Stimulated activated CD8-positive, alpha-beta memory T cell treated with anti-CD3 and anti-CD28 coated beads, Interleukin-15, amount 100 ng/mL, for 24 hours (primary cell): ENCODE data around the gene SPDYE16.
A peak's percentile ranks its signal among the peaks of the same experiment; 100 is the strongest.
"Not testable (repeated sequence)": the region's sequence is repeated elsewhere in the genome, so short reads cannot be mapped to it uniquely, and the experiment has no call there.

Experiments used
- DNase-seq: peaks from one replicate; pipeline ENCODE4 v3.0.0-alpha.2; 2020; ENCODE audit warnings: low read depth

SPDYE16 gene

DNA sequence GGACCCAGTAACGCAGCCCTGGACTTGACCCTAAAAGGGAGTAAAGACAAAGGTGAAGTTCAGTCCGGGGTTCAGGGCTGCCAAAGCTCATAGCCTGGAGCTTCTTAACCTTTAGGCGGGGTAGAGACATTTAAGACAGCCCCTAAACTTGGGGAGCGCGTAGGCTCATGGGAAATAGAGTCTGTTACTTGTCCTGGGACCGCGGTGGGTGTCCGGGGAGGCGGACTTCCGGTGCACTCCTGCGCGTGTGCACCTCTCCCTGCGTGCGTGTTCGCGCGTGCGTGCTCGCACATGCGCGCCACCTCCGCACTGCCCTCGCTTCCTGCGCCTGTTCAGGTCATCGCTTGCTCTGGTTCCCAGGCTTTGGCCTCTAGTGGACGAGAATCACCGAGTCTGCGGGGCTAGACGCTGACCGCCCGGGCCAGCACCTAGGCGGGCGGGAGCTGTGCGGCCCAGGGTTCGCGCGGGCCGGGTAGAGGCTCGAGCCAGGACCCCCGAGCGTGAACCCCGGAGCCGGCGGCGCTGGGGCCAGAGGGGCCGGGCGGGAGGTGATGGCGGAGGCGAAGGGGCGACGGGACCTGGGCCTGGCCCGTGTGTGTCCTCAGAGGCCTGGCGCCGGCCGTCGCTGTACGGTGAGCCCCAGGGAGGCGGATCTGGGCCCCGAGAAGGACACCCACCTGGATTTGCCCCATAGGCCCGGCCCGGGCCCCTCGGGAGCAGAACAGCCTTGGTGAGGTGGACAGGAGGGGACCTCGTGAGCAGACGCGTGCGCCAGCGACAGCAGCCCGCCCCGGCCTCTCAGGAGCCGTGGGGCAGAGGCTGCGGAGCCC, 6.1 kb upstream of the SPDYE16 start:
- peak; percentile 47 for DNase-seq

GRCh38 chr7:76531643-76532042, 11.5 kb downstream of the SPDYE16 start:
- not testable (repeated sequence) for DNase-seq

DNA sequence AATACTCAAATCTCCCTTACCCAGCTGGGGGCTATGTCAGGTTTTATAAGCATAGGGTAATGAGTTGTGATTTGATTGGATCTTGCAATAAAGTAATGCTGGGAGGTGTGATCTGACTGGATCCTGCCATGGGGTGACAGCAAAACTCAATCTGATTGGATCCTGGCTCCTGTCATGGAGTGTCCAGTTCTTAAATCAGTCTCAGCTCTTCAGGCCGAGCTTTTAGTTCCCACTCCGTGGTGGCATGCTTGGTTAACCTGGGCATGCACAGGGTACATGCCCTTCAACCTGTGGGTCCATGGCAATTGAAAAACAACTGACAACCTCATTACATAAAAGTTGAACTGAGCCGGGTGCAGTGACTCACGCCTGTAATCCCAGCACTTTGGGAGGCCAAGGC, 16.9 kb downstream of the SPDYE16 start:
- not testable (repeated sequence) for DNase-seq

DNA sequence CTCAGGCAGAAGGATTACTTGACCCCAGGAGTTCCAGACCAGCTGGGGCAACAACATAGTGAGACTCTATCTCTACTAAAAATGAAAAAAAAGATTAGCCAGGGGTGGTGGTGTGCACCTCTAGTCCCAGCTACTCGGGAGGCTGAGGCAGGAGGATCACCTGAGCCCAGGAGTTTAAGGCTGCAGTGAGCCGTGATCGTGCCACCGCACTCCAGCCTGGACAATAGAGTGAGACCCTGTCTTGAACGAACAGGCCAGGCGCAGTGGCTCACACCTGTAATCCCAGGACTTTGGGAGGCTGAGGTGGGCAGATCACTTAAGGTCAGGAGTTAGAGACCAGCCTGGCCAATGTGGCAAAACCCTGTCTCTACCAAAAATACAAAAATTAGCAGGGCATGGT, 26.2 kb downstream of the SPDYE16 start:
- DNase-seq: not testable (repeated sequence)

- no peak for DNase-seq
Observed at GRCh38 chr7:76515999-76516443, 27.1 kb downstream of the SPDYE16 start.

DNA sequence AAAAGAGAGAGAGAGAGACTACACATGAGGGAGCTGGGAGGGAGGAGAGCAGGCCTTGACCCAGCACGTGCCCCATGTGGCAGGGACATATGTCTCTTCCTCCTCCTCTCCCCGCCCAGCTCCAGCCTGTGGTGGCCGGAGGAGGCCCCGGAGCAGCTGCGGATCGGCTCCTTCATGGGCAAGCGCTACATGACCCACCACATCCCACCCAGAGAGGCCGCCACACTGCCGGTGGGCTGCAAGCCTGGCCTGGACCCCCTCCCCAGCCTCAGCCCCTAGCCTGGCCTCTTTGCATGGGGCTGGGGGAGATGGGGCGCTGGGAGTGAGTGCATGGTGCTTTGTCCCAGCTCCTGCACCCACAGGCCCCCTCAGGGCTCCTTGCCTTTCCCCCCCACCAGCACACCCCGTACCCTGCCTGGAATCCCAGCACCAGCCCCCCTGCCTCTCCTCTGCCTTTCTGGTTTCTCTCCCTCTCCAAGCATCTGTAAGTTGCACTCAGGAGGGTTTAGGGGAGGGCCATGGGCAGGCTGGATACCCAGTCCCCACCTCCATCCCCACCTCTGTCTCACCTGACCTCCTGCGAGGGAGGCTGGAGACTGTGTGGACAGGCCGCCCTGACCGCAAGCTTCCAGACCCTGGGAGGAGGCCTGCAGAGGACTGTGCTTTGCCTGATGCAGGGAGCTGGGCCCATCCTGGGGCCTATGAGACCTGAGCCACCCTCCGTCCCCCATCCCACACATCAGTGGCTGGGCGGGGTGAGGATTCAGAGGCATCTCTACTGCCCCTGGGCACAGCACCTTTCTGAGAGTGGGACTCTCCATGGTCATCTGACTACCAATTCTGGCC, 27.9 kb downstream of the SPDYE16 start:
- DNase-seq: no peak

- DNase-seq: no peak
Observed at GRCh38 chr7:76513817-76514799, 29.0 kb downstream of the SPDYE16 start.

GRCh38 chr7:76512941-76513816, 29.9 kb downstream of the SPDYE16 start:
- DNase-seq: no peak

DNA sequence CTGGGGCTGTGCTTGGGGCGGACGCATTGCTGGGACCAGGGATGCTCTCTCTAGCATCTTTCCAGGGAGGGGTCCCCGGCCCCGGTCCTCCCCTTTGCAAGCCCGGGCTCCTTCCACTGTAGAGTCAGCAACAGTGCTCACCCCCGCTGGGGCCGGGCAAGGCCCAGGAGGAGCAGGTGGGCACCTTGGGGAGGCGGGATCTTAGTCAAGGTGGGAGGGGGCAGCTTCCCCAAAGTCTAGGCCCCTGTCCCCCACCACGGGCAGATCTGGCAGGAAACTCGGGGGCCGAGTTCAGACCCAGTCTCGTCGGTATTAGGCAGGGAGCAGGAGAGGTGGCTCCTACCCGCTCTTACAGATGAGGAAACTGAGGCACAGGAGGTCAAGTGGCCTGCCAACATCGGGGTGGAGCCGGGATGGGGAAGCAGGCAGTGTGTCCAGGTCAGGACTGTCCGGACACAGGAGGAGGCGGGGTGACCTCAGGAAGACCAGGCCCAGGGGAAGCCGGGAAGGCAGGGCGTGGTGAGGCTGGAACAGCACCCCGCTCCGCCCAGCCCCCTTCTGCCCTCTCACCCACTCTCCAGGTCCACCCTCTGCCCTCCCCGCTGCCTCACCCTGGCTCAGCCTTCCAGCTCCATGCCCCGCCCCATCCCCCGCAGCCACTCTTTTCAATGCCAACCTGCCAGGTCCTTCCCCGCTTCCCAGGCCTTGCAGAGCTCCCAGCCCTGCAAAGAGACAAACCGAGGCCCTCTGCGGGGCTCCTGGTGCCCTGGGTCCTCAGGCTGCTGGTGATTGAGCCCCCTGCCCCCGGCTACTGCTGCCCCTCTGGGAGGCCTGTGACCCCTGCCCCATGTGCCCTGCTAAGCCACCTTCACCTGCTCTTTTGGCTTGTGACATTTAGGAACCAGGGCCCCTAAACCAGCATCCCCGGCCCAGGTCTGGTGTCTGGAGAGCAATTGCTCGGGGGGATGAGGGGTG, 30.9 kb downstream of the SPDYE16 start:
- not testable (repeated sequence) for DNase-seq

DNA sequence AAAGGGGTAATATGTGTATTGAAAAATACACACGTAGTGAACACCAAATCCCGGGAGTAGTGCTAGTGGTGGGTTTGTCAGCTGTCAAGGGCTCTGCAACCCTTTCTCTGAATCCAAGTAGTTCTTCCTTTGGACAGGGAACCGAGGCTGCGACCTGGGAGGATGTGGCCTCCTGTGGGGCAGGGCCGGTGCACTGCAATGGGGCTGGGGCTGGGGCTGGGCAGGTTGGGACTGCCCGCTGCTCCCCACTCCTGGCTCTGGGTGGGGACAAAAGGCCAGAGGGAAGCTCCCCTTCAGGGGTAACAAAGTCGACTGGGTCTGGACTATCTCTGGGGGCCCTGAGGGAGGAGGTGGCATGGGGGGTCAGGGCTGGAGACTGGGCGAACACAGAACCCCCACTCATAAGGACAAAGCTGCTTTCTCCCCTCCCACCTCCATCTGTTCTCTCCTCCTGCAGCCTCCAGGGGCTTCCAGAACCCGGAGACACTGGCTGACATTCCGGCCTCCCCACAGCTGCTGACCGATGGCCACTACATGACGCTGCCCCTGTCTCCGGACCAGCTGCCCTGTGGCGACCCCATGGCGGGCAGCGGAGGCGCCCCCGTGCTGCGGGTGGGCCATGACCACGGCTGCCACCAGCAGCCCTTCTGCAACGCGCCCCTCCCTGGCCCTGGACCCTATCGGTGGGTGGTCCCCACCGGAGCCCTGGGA, 31.7 kb downstream of the SPDYE16 start:
- not testable (repeated sequence) for DNase-seq

DNA sequence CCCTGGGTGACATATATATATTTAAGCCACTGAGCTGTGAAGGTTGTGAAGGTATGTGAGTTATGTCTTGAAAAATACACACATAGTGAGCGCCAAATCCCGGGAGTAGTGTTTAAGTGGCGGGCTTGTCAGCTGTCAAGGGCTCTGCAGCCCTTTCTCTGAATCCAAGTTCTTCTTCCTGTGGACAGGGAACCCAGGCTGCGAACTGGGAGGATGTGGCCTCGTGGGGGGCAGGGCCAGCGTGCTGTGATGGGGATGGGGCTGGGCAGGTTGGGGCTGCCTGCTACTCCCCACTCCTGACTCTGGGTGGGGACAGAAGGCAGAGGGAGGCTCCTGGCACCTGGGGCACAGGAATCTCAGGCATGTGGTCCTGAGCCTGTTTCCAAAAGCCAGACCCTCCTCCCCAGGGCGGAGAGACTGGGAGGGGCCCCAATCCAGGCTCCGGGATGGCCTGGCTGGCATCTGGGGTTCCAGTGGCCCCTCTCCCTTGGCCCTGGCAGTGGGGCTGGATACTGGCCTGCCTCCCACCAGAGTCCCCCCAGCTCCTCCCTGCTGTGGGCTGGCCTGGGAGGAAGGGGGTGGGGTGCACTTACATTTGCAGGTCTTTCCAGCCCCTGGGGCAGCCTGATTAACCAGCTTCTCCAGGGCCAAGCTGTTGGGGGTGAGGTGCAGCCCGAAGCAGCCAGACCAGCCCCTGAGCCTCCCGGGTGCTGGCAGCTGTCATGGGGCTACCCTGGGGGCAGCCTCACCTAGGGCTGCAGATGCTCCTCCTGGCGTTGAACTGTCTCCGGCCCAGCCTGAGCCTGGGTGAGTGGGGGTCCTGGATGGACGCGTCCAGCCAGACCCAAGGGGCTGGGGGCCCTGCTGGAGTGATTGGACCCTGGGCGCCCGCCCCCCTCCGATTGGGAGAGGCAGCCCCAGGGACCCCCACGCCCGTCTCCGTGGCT, 32.9 kb downstream of the SPDYE16 start, which contains the start of gene UPK3B:
Gene UPK3B (plus strand): TSS at position 622 of the 947 bp plus-strand sequence. CDS start 101 bp downstream, at position 723.
- DNase-seq: no peak

DNA sequence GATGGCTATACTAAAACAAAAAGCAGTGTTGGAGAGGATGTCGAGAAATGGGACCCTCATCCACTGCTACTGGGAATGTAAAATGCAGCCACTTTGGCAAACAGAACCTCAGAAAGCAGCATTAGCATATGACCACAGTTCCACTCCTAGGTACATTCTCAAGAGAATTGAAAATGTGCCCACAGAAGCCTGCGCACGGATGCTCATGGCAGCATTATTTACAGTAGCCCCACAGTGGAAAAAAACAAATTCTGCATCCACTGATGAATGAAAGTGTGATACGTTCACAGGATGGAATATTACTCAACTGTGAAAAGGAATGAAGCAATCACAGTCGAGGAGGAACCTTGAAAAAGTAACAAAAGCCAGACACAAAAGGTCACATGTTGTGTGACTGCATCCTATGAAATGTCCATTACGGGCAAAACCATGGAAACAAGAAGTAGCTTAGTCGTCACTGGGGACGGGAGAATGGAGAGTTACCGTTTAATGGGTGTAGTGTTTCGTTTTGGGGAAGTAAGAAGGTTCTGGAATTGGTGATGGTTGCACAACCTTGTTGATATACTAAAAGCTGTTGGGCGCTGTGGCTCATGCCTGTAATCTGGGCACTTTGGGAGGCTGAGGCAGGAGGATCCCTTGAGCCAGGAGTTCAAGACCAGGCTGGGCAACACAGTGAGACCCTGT, 35.2 kb downstream of the SPDYE16 start:
- DNase-seq: no peak

DNA sequence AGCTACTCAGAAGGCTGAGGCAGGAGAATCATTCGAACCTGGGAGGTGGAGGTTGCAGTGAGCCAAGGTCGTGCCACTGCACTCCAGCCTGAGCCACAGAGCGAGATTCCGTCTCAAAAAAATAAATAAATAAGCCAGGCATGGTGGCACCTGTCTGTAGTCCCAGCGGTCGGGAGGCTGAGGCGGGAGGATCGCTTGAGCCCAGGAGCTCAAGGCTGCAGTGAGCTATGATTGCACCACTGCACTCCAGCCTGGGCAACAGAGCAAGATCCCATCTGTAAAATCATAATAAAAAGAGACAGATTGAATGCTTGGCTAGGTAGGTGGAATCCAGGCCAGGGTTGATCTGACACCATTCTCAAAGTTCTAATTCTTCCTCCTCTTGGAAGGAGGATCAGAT, 36.5 kb downstream of the SPDYE16 start:
- DNase-seq: not testable (repeated sequence)

DNA sequence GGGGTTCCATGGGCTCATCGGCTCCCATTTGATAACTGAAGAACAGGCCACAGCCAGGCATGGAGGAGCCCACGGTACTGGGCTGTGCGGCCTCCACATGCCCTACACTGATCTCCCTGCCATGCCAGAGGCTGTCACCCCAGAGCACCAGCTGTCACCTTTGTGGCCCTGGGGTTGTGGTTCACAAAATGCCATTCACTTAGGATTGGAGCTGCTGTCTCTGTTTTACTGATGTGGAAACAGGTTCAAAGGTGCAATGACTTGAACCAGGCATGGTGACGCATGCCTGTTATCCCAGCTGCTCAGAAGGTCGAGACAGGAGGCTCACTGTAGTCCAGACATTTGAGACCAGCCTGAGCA, 37.0 kb downstream of the SPDYE16 start:
- no peak for DNase-seq

- no peak for DNase-seq
Observed at GRCh38 chr7:76505168-76506080, 37.7 kb downstream of the SPDYE16 start.
